HEK293 (cell line): Measurements from ENCODE around the gene ACTA2.

Source experiments
- CTCF ChIA-PET: fragments of 350-600 bp; formaldehyde crosslinking; extraction: SDS; loops from one replicate; lab custom pipeline; 2021; ENCODE audit warnings: antibody characterized with exemption; lab: Yijun Ruan, JAX
- POLR2A ChIA-PET: fragments of 300-600 bp; formaldehyde crosslinking; extraction: SDS; loops from one replicate; lab custom pipeline; 2020; ENCODE audit warnings: antibody characterized with exemption, inconsistent platforms; lab: Yijun Ruan, JAX
- H3K27ac ChIP-seq: fragments of 200-500 bp; sonication (Bioruptor generic); 2 replicates; pipeline ENCODE4 v1.5.1; 2014; ENCODE audit warnings: low read depth, low read length, control low read depth, inconsistent platforms; ENCODE audit errors: extremely low read depth
- H3K36me3 ChIP-seq, 2 experiments: fragments of 200-500 bp in 1 of 2; sonication (Bioruptor generic) in 1 of 2; 1 replicate in 1 of 2; 2 replicates in 1 of 2; pipeline ENCODE4 v1.5.1; 2014 to 2017; ENCODE audit warnings: inconsistent platforms in 2 of 2, low read length in 2 of 2; ENCODE audit not compliant: control insufficient read depth in 2 of 2, insufficient read depth in 1 of 2
- H3K4me1 ChIP-seq: fragments of 200-500 bp; sonication (Bioruptor generic); 2 replicates; pipeline ENCODE4 v1.5.1; 2014; ENCODE audit warnings: mild to moderate bottlenecking, low read length, inconsistent platforms; ENCODE audit not compliant: control insufficient read depth, insufficient read depth
- H3K4me3 ChIP-seq: 2 replicates; pipeline ENCODE4 v1.5.1; 2011; ENCODE audit warnings: low read depth, mild to moderate bottlenecking, control low read depth, low read length, moderate library complexity
- H3K9me3 ChIP-seq: fragments of 200-500 bp; sonication (Bioruptor generic); 2 replicates; pipeline ENCODE4 v1.5.1; 2014; ENCODE audit warnings: low read depth, low read length, inconsistent platforms; ENCODE audit not compliant: control insufficient read depth, insufficient read depth
- BCL11A ChIP-seq: fragments of 450-650 bp; formaldehyde crosslinking; IDR thresholded peaks from 2 replicates; pipeline ENCODE4 v1.5.1; 2016; ENCODE audit warnings: low read depth, missing biosample characterization, missing genetic modification characterization
- GLI4 ChIP-seq: fragments of 450-650 bp; formaldehyde crosslinking; IDR thresholded peaks from 2 replicates; pipeline ENCODE4 v1.5.1; 2016; ENCODE audit warnings: missing biosample characterization, missing genetic modification characterization
- HOXC10 ChIP-seq: sonication (generic); formaldehyde crosslinking; IDR thresholded peaks from 2 replicates; pipeline ENCODE4 v1.8.1; 2023; ENCODE audit warnings: mild to moderate bottlenecking, missing genetic modification reagents
- MEIS1 ChIP-seq: sonication (generic); formaldehyde crosslinking; IDR thresholded peaks from 2 replicates; pipeline ENCODE4 v1.8.1; 2022; ENCODE audit warnings: missing genetic modification reagents, mild to moderate bottlenecking, borderline replicate concordance
- SETDB1 ChIP-seq: IDR thresholded peaks from one replicate; pipeline ENCODE4 v1.6.1; 2017; ENCODE audit warnings: mild to moderate bottlenecking, low read length, moderate library complexity, mixed read lengths; ENCODE audit not compliant: insufficient read length
- SP7 ChIP-seq: fragments of 450-650 bp; formaldehyde crosslinking; IDR thresholded peaks from 2 replicates; pipeline ENCODE4 v1.5.1; 2016; ENCODE audit warnings: missing biosample characterization, missing genetic modification characterization
- ZFP3 ChIP-seq: fragments of 450-650 bp; formaldehyde crosslinking; IDR thresholded peaks from 2 replicates; pipeline ENCODE4 v1.5.1; 2016; ENCODE audit warnings: low read depth, missing biosample characterization, missing genetic modification characterization
- ZFP37 ChIP-seq: fragments of 450-650 bp; formaldehyde crosslinking; IDR thresholded peaks from 2 replicates; pipeline ENCODE4 v1.5.1; 2016; ENCODE audit warnings: missing biosample characterization, missing genetic modification characterization
- ZNF121 ChIP-seq: fragments of 450-650 bp; formaldehyde crosslinking; IDR thresholded peaks from 2 replicates; pipeline ENCODE4 v1.5.1; 2016; ENCODE audit warnings: missing biosample characterization, missing genetic modification characterization
- ZNF2 ChIP-seq: fragments of 450-650 bp; formaldehyde crosslinking; IDR thresholded peaks from 2 replicates; pipeline ENCODE4 v1.5.1; 2016; ENCODE audit warnings: missing biosample characterization, missing genetic modification characterization
- ZNF202 ChIP-seq: fragments of 450-650 bp; formaldehyde crosslinking; IDR thresholded peaks from 2 replicates; pipeline ENCODE4 v1.5.1; 2016; ENCODE audit warnings: missing biosample characterization, missing genetic modification characterization, borderline replicate concordance
- ZNF266 ChIP-seq: fragments of 450-650 bp; formaldehyde crosslinking; IDR thresholded peaks from 2 replicates; pipeline ENCODE4 v1.5.1; 2016; ENCODE audit warnings: missing biosample characterization, missing genetic modification characterization, low read depth
- ZNF341 ChIP-seq: fragments of 450-650 bp; formaldehyde crosslinking; IDR thresholded peaks from 2 replicates; pipeline ENCODE4; 2016; ENCODE audit warnings: low read depth, missing biosample characterization, missing genetic modification characterization
- ZNF354C ChIP-seq: fragments of 450-650 bp; formaldehyde crosslinking; IDR thresholded peaks from 2 replicates; pipeline ENCODE4 v1.5.1; 2016; ENCODE audit warnings: missing biosample characterization, missing genetic modification characterization, low read depth, borderline replicate concordance
- ZNF423 ChIP-seq: fragments of 450-650 bp; formaldehyde crosslinking; IDR thresholded peaks from 2 replicates; pipeline ENCODE4 v1.5.1; 2016; ENCODE audit warnings: missing biosample characterization, missing genetic modification characterization
- ZNF623 ChIP-seq: fragments of 450-650 bp; formaldehyde crosslinking; IDR thresholded peaks from 2 replicates; pipeline ENCODE4 v1.5.1; 2016; ENCODE audit warnings: missing biosample characterization, missing genetic modification characterization
- ZNF626 ChIP-seq: fragments of 450-650 bp; sonication (Bioruptor Pico); formaldehyde crosslinking; IDR thresholded peaks from 2 replicates; pipeline ENCODE4 v1.5.1; 2018; ENCODE audit warnings: missing biosample characterization, missing genetic modification characterization, inconsistent platforms
- ZNF654 ChIP-seq: fragments of 450-650 bp; formaldehyde crosslinking; IDR thresholded peaks from 2 replicates; pipeline ENCODE4 v1.5.1; 2016; ENCODE audit warnings: low read depth, missing biosample characterization, missing genetic modification characterization
- ZNF768 ChIP-seq: fragments of 450-650 bp; formaldehyde crosslinking; IDR thresholded peaks from 2 replicates; pipeline ENCODE4 v1.5.1; 2018; ENCODE audit warnings: missing biosample characterization, mild to moderate bottlenecking, missing genetic modification characterization
- ZNF777 ChIP-seq: fragments of 450-650 bp; formaldehyde crosslinking; IDR thresholded peaks from 2 replicates; pipeline ENCODE4 v1.5.1; 2017; ENCODE audit warnings: missing biosample characterization, missing genetic modification characterization, borderline replicate concordance
- TF ChIP-seq, protein P1 (sequence below): fragments of 450-650 bp; formaldehyde crosslinking; IDR thresholded peaks from 2 replicates; pipeline ENCODE4 v1.5.1; 2017; ENCODE audit warnings: missing biosample characterization, missing genetic modification characterization
- TF ChIP-seq, protein P2 (sequence below): fragments of 450-650 bp; formaldehyde crosslinking; IDR thresholded peaks from 2 replicates; pipeline ENCODE4 v1.5.1; 2017; ENCODE audit warnings: missing biosample characterization, missing genetic modification characterization

The ACTA2 gene

DNA sequence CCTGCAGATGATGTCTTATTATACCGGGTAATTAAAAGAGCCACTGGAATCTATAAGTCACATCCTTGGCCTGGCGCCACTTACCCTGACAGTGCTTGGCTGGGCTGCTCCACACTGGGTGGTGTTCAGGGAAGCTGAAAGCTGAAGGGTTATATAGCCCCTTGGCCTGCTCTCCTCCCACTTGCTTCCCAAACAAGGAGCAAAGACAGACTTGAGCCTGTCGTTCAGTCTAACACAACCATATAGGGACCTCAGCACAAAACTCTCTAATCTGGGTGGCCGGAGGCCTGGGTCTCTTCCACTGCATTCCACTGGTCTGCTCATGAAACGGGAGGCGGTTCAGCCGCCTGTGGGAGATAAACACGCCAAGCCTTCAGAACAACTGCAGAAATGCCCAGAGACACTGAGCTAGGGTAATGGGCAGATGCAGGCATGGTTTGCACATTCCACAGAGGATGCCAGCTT lies at the start of gene ACTA2:
TSS of gene ACTA2 (minus strand) at position 127 of the 465 bp plus-strand sequence. CDS start 3,843 bp downstream, outside the sequence.
- Histone ChIP-seq H3K9me3 (no peaks in the 10 kb centered on the region), H3K36me3 (no peaks in the 10 kb centered on the region), H3K4me3 (no peak within 1 kb of the TSS), H3K4me1 (peaks cover 13% of the 10 kb centered on the region), H3K27ac (no peak within 1 kb of the TSS)
- POLR2A ChIA-PET, result no interaction called here
- CTCF ChIA-PET, result no interaction called here
- TF ChIP-seq ZNF423 (tag by site-specific recombination) (no peak), ZNF121 (tag by site-specific recombination) (no peak), ZNF266 (tag by site-specific recombination) (no peak), ZNF654 (tag by site-specific recombination) (no peak), MEIS1 (CRISPR knock-in tag) (no peak), ZFP3 (no peak), BCL11A (tag by site-specific recombination) (no peak), ZNF626 (tag by site-specific recombination) (no peak), ZNF623 (no peak), ZNF202 (tag by site-specific recombination) (no peak), GLI4 (tag by site-specific recombination) (no peak), ZFP37 (no peak)
- TF ChIP-seq, protein P1, sequence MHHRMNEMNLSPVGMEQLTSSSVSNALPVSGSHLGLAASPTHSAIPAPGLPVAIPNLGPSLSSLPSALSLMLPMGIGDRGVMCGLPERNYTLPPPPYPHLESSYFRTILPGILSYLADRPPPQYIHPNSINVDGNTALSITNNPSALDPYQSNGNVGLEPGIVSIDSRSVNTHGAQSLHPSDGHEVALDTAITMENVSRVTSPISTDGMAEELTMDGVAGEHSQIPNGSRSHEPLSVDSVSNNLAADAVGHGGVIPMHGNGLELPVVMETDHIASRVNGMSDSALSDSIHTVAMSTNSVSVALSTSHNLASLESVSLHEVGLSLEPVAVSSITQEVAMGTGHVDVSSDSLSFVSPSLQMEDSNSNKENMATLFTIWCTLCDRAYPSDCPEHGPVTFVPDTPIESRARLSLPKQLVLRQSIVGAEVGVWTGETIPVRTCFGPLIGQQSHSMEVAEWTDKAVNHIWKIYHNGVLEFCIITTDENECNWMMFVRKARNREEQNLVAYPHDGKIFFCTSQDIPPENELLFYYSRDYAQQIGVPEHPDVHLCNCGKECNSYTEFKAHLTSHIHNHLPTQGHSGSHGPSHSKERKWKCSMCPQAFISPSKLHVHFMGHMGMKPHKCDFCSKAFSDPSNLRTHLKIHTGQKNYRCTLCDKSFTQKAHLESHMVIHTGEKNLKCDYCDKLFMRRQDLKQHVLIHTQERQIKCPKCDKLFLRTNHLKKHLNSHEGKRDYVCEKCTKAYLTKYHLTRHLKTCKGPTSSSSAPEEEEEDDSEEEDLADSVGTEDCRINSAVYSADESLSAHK, result no peak
- TF ChIP-seq, protein P2, sequence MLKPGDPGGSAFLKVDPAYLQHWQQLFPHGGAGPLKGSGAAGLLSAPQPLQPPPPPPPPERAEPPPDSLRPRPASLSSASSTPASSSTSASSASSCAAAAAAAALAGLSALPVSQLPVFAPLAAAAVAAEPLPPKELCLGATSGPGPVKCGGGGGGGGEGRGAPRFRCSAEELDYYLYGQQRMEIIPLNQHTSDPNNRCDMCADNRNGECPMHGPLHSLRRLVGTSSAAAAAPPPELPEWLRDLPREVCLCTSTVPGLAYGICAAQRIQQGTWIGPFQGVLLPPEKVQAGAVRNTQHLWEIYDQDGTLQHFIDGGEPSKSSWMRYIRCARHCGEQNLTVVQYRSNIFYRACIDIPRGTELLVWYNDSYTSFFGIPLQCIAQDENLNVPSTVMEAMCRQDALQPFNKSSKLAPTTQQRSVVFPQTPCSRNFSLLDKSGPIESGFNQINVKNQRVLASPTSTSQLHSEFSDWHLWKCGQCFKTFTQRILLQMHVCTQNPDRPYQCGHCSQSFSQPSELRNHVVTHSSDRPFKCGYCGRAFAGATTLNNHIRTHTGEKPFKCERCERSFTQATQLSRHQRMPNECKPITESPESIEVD, result no peak

DNA sequence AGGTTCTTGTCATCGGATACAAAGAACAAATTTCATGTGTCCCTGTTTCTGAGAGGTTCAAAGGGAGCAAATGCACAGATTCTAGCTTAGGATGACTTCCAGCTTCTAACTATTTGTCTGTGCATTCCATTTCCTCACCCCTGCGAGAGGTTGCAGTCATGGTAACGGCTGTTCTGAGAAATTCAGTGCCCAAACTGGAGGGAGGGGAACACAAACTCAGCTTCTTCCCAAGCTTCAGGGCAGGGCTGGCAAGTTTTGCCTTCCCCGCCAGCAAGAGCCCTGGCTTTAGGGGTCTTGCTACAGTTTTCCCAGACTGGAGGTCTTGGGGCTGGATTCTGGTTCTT lies 49.1 kb upstream of the ACTA2 start:
- no peaks in the 10 kb centered on the region for H3K4me1 ChIP-seq
- TF ChIP-seq ZNF777 (tag by site-specific recombination) (no peak), HOXC10 (CRISPR knock-in tag) (no peak), ZNF2 (tag by site-specific recombination) (no peak), SETDB1 (no peak), ZNF354C (tag by site-specific recombination) (no peak), SP7 (no peak), ZNF341 (tag by site-specific recombination) (peak; percentile 82), ZNF768 (tag by site-specific recombination) (no peak)
- H3K4me3 ChIP-seq, result no peak overlapping the region
- no peak overlapping the region for H3K27ac ChIP-seq
- peaks cover 0 to 4% of the 10 kb centered on the region in 2 experiments; a peak in 2 of 3 replicates for H3K36me3 ChIP-seq
- ChIA-PET POLR2A (interaction anchor here (0.7 kb wide), 1 partner anchor 19 kb away, joined by 4 read pairs; no protein-coding TSS in a partner anchor), CTCF (interaction anchor here (0.7 kb wide), 3 partner anchors 45 to 367 kb away, joined by 3 to 6 read pairs (median 3); no protein-coding TSS in a partner anchor)
- H3K9me3 ChIP-seq, result no peaks in the 10 kb centered on the region
